Osteocyte (in vitro differentiated cells): ENCODE measurements around the gene CRIP2. TPM values are rescaled to one million over a fixed set of nuclear protein-coding genes. Genes with fewer than 3 reads are reported as not detected.

Experiments
- DNase-seq: peaks from one replicate; pipeline ENCODE4 v3.0.0; 2021; ENCODE audit warnings: mixed read lengths; ENCODE audit not compliant: unreplicated experiment; ENCODE audit errors: extremely low spot score
- H3K27ac Mint-ChIP-seq: one replicate; pipeline ENCODE4 v1.8.0; 2021; ENCODE audit warnings: mild to moderate bottlenecking, mixed read lengths; ENCODE audit not compliant: unreplicated experiment
- H3K27me3 Mint-ChIP-seq: one replicate; pipeline ENCODE4 v1.8.0; 2021; ENCODE audit warnings: mixed read lengths; ENCODE audit not compliant: unreplicated experiment
- H3K36me3 Mint-ChIP-seq: one replicate; pipeline ENCODE4 v1.8.0; 2021; ENCODE audit warnings: mixed read lengths; ENCODE audit not compliant: unreplicated experiment
- H3K4me1 Mint-ChIP-seq: one replicate; pipeline ENCODE4 v1.8.0; 2021; ENCODE audit warnings: mixed read lengths; ENCODE audit not compliant: unreplicated experiment
- H3K4me3 Mint-ChIP-seq: one replicate; pipeline ENCODE4 v1.8.0; 2021; ENCODE audit warnings: mild to moderate bottlenecking, moderate library complexity, mixed read lengths; ENCODE audit not compliant: unreplicated experiment
- H3K9me3 Mint-ChIP-seq: one replicate; pipeline ENCODE4 v1.8.0; 2021; ENCODE audit warnings: mixed read lengths; ENCODE audit not compliant: unreplicated experiment
- total RNA-seq: library from RNA; stranded (reverse); gene quantifications from 2 replicates; pipeline ENCODE4 v1.2.1, GENCODE V29; 2021
- TF ChIP-seq, protein P1 (sequence below): fragments of 200-600 bp; sonication (generic); IDR thresholded peaks from 2 replicates; pipeline ENCODE4 v1.5.0; 2021; ENCODE audit warnings: antibody characterized with exemption, mild to moderate bottlenecking, moderate library complexity

Gene CRIP2
- total RNA-seq, 1 donor from 2014 or later = 191 TPM

DNA sequence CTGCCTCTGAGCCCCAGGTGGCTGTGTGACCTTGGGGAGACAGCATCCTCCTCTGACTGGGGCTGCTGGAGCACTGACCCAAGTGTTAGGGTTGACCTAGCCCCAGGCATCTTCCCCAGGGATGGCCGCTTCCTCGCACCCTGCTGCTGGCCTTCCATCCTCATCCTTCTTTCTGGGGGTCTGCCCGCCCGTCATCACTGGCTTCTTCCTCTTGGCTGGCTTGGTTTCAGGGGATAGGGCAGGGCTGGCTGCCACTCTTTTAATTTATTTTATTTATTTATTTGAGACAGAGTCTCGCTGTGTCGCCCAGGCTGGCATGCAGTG is 19.9 kb downstream of the CRIP2 start:
- H3K4me3 Mint-ChIP-seq = no peak overlapping the region
- peaks cover 14% of the 10 kb centered on the region for H3K4me1 Mint-ChIP-seq
- DNase-seq = no peak
- TF ChIP-seq, protein P1, sequence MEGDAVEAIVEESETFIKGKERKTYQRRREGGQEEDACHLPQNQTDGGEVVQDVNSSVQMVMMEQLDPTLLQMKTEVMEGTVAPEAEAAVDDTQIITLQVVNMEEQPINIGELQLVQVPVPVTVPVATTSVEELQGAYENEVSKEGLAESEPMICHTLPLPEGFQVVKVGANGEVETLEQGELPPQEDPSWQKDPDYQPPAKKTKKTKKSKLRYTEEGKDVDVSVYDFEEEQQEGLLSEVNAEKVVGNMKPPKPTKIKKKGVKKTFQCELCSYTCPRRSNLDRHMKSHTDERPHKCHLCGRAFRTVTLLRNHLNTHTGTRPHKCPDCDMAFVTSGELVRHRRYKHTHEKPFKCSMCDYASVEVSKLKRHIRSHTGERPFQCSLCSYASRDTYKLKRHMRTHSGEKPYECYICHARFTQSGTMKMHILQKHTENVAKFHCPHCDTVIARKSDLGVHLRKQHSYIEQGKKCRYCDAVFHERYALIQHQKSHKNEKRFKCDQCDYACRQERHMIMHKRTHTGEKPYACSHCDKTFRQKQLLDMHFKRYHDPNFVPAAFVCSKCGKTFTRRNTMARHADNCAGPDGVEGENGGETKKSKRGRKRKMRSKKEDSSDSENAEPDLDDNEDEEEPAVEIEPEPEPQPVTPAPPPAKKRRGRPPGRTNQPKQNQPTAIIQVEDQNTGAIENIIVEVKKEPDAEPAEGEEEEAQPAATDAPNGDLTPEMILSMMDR = no peak
- no peak overlapping the region for H3K27ac Mint-ChIP-seq
- no peaks in the 10 kb centered on the region for H3K36me3 Mint-ChIP-seq
- H3K27me3 Mint-ChIP-seq = no peaks in the 10 kb centered on the region
- no peaks in the 10 kb centered on the region for H3K9me3 Mint-ChIP-seq

DNA sequence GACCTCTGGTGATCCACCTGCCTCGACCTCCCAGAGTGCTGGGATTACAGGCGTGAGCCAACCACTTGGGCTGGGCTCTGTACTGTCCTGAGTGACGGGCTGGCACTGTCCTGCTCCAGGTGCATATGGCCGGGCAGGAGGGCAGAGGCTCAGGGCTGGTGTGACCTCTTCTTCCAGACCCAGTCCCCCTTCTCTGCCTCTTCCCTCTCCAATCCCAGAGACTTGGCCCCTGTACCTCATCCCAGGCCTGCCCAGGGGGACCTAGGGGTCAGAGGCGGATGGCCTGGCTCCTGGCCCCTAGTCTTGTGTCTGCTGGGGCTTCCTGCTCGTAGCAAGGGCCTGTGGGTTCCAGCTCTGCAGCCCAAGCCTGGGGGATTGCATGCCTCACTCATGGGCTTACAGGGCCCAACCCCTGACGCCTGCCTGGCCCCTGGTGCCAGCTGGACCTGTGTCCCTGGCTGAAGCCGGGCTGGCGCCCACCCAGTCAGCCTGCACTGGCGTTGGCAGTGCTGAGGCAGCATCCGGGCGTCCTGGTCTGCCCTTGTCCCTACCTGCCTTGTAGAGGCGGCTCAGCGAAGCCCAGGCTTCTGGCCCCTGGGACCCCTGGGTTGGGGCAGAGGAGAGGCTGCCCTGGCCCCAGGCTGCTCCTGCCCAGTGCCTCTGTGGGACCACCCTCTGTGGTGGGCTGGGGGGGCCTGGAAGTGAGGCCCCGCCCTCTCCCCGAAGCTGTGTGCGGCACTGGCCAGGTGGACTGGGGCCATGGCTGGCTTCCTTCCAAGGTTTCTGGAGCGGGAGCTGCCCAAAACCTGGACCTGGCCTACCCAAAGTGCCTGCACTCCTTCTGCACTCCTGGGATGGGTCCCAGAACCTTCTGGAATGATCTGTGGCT is 20.7 kb downstream of the CRIP2 start:
- Mint-ChIP-seq H3K4me3 (no peak overlapping the region), H3K9me3 (no peaks in the 10 kb centered on the region), H3K4me1 (peaks cover 11% of the 10 kb centered on the region), H3K36me3 (no peaks in the 10 kb centered on the region), H3K27me3 (no peaks in the 10 kb centered on the region), H3K27ac (no peak overlapping the region)
- DNase-seq = peak; percentile 84
- TF ChIP-seq, protein P1 = no peak

DNA sequence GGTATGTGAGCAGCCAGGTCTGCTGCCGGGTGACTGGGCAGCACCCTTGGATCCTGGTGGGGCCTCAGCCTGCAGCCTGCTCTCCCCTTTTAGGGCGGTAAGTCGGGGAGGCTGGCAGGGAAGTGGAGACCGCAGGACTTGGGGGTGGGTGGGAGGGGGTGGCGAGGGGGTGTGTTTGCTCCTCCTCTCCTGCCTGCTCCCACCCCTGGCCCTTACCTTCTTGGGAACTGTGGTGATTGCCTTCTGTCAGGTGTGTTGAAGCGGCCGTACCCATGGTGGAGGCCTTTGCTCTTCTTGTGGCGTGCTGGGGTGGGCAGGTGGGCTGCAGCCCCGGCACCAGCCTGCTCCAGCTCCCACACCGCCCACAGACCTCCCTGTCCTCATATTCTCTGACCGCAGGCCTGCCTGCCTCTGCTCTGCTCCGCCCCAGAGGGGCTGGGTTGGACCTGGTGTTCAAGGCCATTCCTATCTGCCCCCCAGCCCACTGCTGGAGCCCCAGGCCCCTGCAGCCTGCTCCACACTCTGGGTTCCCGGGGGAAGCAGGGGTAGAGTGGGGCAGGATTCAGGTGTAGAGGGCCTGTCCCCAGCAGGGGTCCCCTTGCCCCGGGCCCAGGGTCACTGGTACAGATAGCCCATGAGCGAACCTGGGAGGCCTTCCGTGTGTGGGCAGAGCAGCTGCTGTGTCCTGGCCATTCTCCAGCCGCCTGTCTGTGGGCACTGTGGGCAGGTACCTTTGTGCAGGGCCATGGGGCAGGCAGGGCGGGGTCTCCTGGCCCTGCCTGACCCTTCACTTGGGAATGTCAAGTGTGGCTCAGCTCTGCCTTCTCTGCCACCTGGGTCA is 21.6 kb downstream of the CRIP2 start:
- Mint-ChIP-seq H3K27ac (no peak overlapping the region), H3K4me3 (no peak overlapping the region), H3K36me3 (no peaks in the 10 kb centered on the region), H3K9me3 (no peaks in the 10 kb centered on the region), H3K4me1 (peaks cover 11% of the 10 kb centered on the region), H3K27me3 (no peaks in the 10 kb centered on the region)
- TF ChIP-seq, protein P1 = no peak
- no peak for DNase-seq

DNA sequence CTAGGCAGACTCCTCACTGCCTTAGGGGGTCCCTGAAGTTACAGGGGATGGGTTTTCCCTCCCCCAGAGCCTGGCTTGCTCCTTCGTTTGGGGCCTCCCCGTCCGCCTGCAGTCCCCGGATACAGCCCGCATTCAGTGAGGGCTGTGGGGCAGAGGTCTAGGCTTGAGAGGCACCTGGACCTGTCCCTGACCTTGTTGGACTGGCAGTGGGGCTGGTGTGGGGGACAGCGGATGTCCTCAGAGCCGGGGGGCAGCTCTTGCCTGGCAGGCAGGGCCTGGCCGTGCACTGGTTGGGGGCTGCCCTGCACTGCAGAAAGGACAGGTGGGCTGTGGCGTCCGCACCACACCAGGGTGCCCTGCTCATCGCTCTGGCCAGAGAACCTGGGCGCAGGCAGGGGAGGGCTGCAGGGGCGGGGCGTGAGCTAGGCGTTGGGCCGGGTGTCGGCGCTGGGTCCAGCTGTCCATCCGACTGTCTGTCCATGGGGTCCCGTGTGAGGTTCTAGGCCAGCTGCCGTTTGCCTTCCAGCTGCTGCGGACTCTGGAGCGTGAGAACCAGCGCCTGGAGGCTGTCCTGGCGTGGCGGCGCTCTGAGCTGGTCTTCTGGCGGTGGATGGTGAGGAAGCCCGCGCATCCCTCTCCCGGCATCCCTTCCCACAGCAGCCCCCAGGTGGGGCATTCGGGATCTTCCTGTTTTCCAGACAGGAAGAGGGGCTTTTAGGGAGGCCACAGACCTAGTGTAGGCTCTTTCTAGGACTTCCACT is 22.4 kb downstream of the CRIP2 start:
- peak; percentile 83 for DNase-seq
- H3K4me3 Mint-ChIP-seq = no peak overlapping the region
- TF ChIP-seq, protein P1 = no peak
- peaks cover 7% of the 10 kb centered on the region for H3K4me1 Mint-ChIP-seq
- H3K27me3 Mint-ChIP-seq = no peaks in the 10 kb centered on the region
- H3K27ac Mint-ChIP-seq = no peak overlapping the region
- no peaks in the 10 kb centered on the region for H3K36me3 Mint-ChIP-seq
- H3K9me3 Mint-ChIP-seq = no peaks in the 10 kb centered on the region
